K562 (cell line): ENCODE data around the gene ITGA11. TPM values are rescaled to one million over a fixed set of nuclear protein-coding genes. Genes with fewer than 3 reads are reported as not detected.
A peak's percentile ranks its signal among the peaks of the same experiment; 100 is the strongest.

Experiments
- ATAC-seq: fragments of 200-7000 bp; cut with Tn5 transposase; 3 replicates; pipeline ENCODE4 v1.9.1; 2020; ENCODE audit warnings: moderate library complexity
- BruUV-seq: library from RNA; stranded (reverse); fragments of 400-500 nt; replicated peaks from 2 replicates; lab custom pipeline; 2021; lab: Mats Ljungman, UMichigan
- CTCF ChIA-PET: fragments of 300-600 bp; formaldehyde crosslinking; extraction: SDS; loops from one replicate; lab custom pipeline; 2021; ENCODE audit warnings: low intra/inter-chr PET ratio; lab: Yijun Ruan, JAX
- POLR2A ChIA-PET: fragments of 300-600, 350-650 bp; sonication (Branson Sonifier 250); formaldehyde crosslinking; extraction: SDS; loops from one replicate; lab custom pipeline; 2021; ENCODE audit warnings: antibody characterized with exemption, inconsistent platforms; lab: Yijun Ruan, JAX
- DNase-seq, 4 experiments: peaks; one replicate each; pipeline versions ENCODE4 v3.0.0 to v3.0.0-alpha.2; 2011 to 2018; ENCODE audit warnings: low spot score in 3 of 4, mixed read lengths in 3 of 4; ENCODE audit errors: extremely low read depth in 1 of 4
- FAIRE-seq: peaks from 2 replicates; lab custom pipeline; 2011; peaks lifted over from hg19 to GRCh38; lab: Jason Lieb, UNC
- H2AFZ ChIP-seq: 2 replicates; pipeline ENCODE4 v1.6.0; 2011; ENCODE audit warnings: low read depth, low read length, control low read depth, inconsistent platforms
- H3K27ac ChIP-seq: fragments of 200-600 bp; 3 replicates; pipeline ENCODE4 v1.8.0; 2011; ENCODE audit warnings: low read depth, mild to moderate bottlenecking, control low read depth, inconsistent platforms, low read length, moderate library complexity, mixed read lengths; ENCODE audit errors: extremely low read depth
- H3K27me3 ChIP-seq, 2 experiments: fragments of 300-600 bp in 1 of 2; 2 replicates in 1 of 2; 3 replicates in 1 of 2; pipeline versions ENCODE4 v1.6.0 to v1.8.0; 2011; ENCODE audit warnings: inconsistent platforms in 2 of 2, low read length in 2 of 2, mild to moderate bottlenecking in 1 of 2, mixed read lengths in 1 of 2, moderate library complexity in 1 of 2; ENCODE audit not compliant: control insufficient read depth in 2 of 2, insufficient read depth in 2 of 2
- H3K36me3 ChIP-seq: fragments of 300-600 bp; 3 replicates; pipeline ENCODE4 v1.8.0; 2011; ENCODE audit warnings: mild to moderate bottlenecking, low read length, inconsistent platforms; ENCODE audit not compliant: control insufficient read depth, insufficient read depth
- H3K4me1 ChIP-seq, 2 experiments: fragments of 200-600 bp in 1 of 2; replicated peaks in 1 of 2; 2 replicates in 1 of 2; 3 replicates in 1 of 2; pipeline versions ENCODE4 v1.5.1 to v1.8.0; 2011; ENCODE audit warnings: inconsistent platforms in 2 of 2, low read length in 2 of 2, mild to moderate bottlenecking in 1 of 2, mixed read lengths in 1 of 2, moderate library complexity in 1 of 2; ENCODE audit not compliant: control insufficient read depth in 2 of 2, insufficient read depth in 2 of 2
- H3K4me2 ChIP-seq: 2 replicates; pipeline ENCODE4 v1.6.1; 2011; ENCODE audit warnings: low read length, control low read depth, inconsistent platforms, mixed read lengths; ENCODE audit not compliant: insufficient read depth
- H3K4me3 ChIP-seq: fragments of 200-600 bp; sonication (generic), shearing (Covaris generic); 2 replicates; pipeline ENCODE4 v1.5.1; 2016; ENCODE audit warnings: control low read depth, inconsistent platforms
- H3K79me2 ChIP-seq: fragments of 200-600 bp; 3 replicates; pipeline ENCODE4 v1.8.0; 2011; ENCODE audit warnings: low read length, inconsistent platforms; ENCODE audit not compliant: control insufficient read depth, insufficient read depth
- H3K9ac ChIP-seq, 2 experiments: 2 replicates each; pipeline versions ENCODE4 v1.6.0 to v1.6.1; 2011; ENCODE audit warnings: low read depth in 2 of 2, low read length in 2 of 2, control low read depth in 1 of 2, inconsistent platforms in 1 of 2, mild to moderate bottlenecking in 1 of 2, mixed read lengths in 1 of 2; ENCODE audit not compliant: insufficient read depth in 1 of 2
- H3K9me1 ChIP-seq: one replicate; pipeline ENCODE4 v1.6.0; 2011; ENCODE audit warnings: inconsistent platforms, mild to moderate bottlenecking, low read length, moderate library complexity; ENCODE audit not compliant: control insufficient read depth, insufficient read depth
- H3K9me3 ChIP-seq: replicated peaks from 2 replicates; pipeline ENCODE4 v1.5.1; 2011; ENCODE audit warnings: low read depth, low read length, inconsistent platforms; ENCODE audit not compliant: control insufficient read depth, insufficient read depth
- H4K20me1 ChIP-seq: replicated peaks from 2 replicates; pipeline ENCODE4 v1.6.1; 2011; ENCODE audit warnings: low read length, inconsistent platforms, mixed read lengths; ENCODE audit not compliant: control insufficient read depth, insufficient read depth
- ARHGAP35 ChIP-seq: fragments of 450-650 bp; IDR thresholded peaks from 2 replicates; pipeline ENCODE4 v1.6.1; 2018; ENCODE audit not compliant: partially characterized antibody
- BDP1 ChIP-seq: IDR thresholded peaks from 3 replicates; pipeline ENCODE4 v1.6.1; 2011; ENCODE audit not compliant: insufficient read length, insufficient read depth
- DPF2 ChIP-seq: fragments of 450-650 bp; IDR thresholded peaks from 2 replicates; pipeline ENCODE4 v1.6.1; 2016
- EHMT2 ChIP-seq: fragments of 450-650 bp; IDR thresholded peaks from 2 replicates; pipeline ENCODE4 v1.6.1; 2018; ENCODE audit warnings: antibody characterized with exemption
- ELF4 ChIP-seq: fragments of 450-650 bp; formaldehyde crosslinking; IDR thresholded peaks from 2 replicates; pipeline ENCODE4 v1.4.0; 2022; ENCODE audit warnings: missing genetic modification characterization
- EZH2 ChIP-seq: IDR thresholded peaks from 2 replicates; pipeline ENCODE4 v1.6.1; 2012; ENCODE audit warnings: low read depth, mild to moderate bottlenecking, inconsistent platforms, low read length, borderline replicate concordance
- HDAC3 ChIP-seq: fragments of 450-650 bp; IDR thresholded peaks from 2 replicates; pipeline ENCODE4 v1.6.1; 2018; ENCODE audit warnings: borderline replicate concordance, mild to moderate bottlenecking, moderate library complexity; ENCODE audit not compliant: partially characterized antibody
- KDM4B ChIP-seq, 2 experiments: fragments of 450-650 bp in 1 of 2; sonication (generic) in 1 of 2; IDR thresholded peaks; 2 replicates each; pipeline ENCODE4 v1.6.1; 2016 to 2017; ENCODE audit warnings: borderline replicate concordance in 2 of 2, antibody characterized with exemption in 1 of 2, low read depth in 1 of 2, mild to moderate bottlenecking in 1 of 2
- MTF1 ChIP-seq: fragments of 250-450 bp; sonication (Bioruptor Pico); IDR thresholded peaks from 2 replicates; pipeline ENCODE4 v1.9.0; 2021; ENCODE audit warnings: moderate library complexity, mild to moderate bottlenecking, inconsistent platforms, borderline replicate concordance
- NCOA2 ChIP-seq, 2 experiments: fragments of 450-650 bp; IDR thresholded peaks; 2 replicates each; pipeline ENCODE4 v1.6.1; 2018; ENCODE audit warnings: mild to moderate bottlenecking in 2 of 2, moderate library complexity in 1 of 2; ENCODE audit not compliant: partially characterized antibody in 2 of 2
- NFE2L1 ChIP-seq: fragments of 450-650 bp; IDR thresholded peaks from 2 replicates; pipeline ENCODE4 v1.6.1; 2016; ENCODE audit warnings: missing genetic modification characterization, low read depth, mild to moderate bottlenecking, missing compliant biosample characterization, moderate library complexity, borderline replicate concordance
- NR4A1 ChIP-seq, 2 experiments: fragments of 250-450 bp in 1 of 2; fragments of 450-650 bp in 1 of 2; sonication (Bioruptor Pico) in 1 of 2; IDR thresholded peaks; 2 replicates each; pipeline versions ENCODE4 v1.4.0 to v1.6.1; 2016 to 2020; ENCODE audit warnings: mild to moderate bottlenecking in 2 of 2, missing compliant biosample characterization in 1 of 2, missing genetic modification characterization in 1 of 2, moderate library complexity in 1 of 2
- NRF1 ChIP-seq, 2 experiments: fragments of 450-650 bp; IDR thresholded peaks in 1 of 2; conservative IDR thresholded peaks in 1 of 2; 2 replicates each; pipeline ENCODE4 v1.6.1; 2014; ENCODE audit warnings: mild to moderate bottlenecking in 2 of 2
- POLR2AphosphoS5 ChIP-seq: IDR thresholded peaks from 2 replicates; pipeline ENCODE4 v1.6.1; 2011; ENCODE audit warnings: mild to moderate bottlenecking, low read depth, low read length, moderate library complexity; ENCODE audit not compliant: control insufficient read depth, insufficient read depth
- RAD21 ChIP-seq, 2 experiments: fragments of 250-450 bp in 1 of 2; fragments of 450-650 bp in 1 of 2; sonication (Bioruptor Pico) in 1 of 2; formaldehyde crosslinking in 1 of 2; IDR thresholded peaks in 1 of 2; conservative IDR thresholded peaks in 1 of 2; 2 replicates each; pipeline versions ENCODE4 v1.4.0 to v1.8.0; 2020 to 2022; ENCODE audit warnings: mild to moderate bottlenecking in 2 of 2, moderate library complexity in 1 of 2
- ZNF408 ChIP-seq: fragments of 250-450 bp; sonication (Bioruptor Pico); IDR thresholded peaks from 2 replicates; pipeline ENCODE4 v1.4.0; 2020; ENCODE audit warnings: low read depth, mild to moderate bottlenecking, moderate library complexity
- WGBS: fragments of 100-300 bp; shearing (Covaris generic); methylation state at CpG from one replicate; pipeline ENCODE4 v1.1.6; 2016; ENCODE audit warnings: low coverage, mixed read lengths; ENCODE audit not compliant: insufficient coverage; ENCODE audit errors: missing lambda C conversion rate; 5-methylcytosine and 5-hydroxymethylcytosine counted together
- in situ Hi-C: fragments of 300-500 bp; cut with MboI; formaldehyde crosslinking; loops from 4 replicates; pipeline ENCODE4 v1.15.0; 2018; ENCODE audit warnings: inconsistent platforms, mixed read lengths
- intact Hi-C: fragments of 100-400 bp; cut with micrococcal nuclease; formaldehyde crosslinking; loops from 2 replicates; pipeline ENCODE4 v1.14.2; 2022
- polyA plus RNA-seq, 8 experiments: library from polyadenylated mRNA; depleted of rRNA in 4 of 8; stranded (reverse) in 5 of 8; unstranded in 3 of 8; fragments of >200 nt; fragmentation: Nextera tagmentation in 2 of 8; fragmentation: Illumina TruSeq in 1 of 8; extraction: Ambion mirVana in 2 of 8; extraction: Trizol in 1 of 8; gene quantifications; 2 replicates each; pipeline versions ENCODE4 v1.2.1 to v1.2.3, GENCODE V29; 2011 to 2014; ENCODE audit warnings: inconsistent platforms in 1 of 8, missing spikeins in 1 of 8
- total RNA-seq, 7 experiments: library from RNA; depleted of rRNA in 6 of 7; stranded (reverse); fragments of >200 nt in 6 of 7; fragmentation: Illumina TruSeq in 2 of 7; extraction: Trizol in 2 of 7; gene quantifications; 2 replicates each; pipeline versions ENCODE4 v1.2.1 to v1.2.3, GENCODE V29; 2011 to 2021; ENCODE audit warnings: low replicate concordance in 1 of 7
- TF ChIP-seq, protein P1 (sequence below): fragments of 450-650 bp; formaldehyde crosslinking; IDR thresholded peaks from 2 replicates; pipeline ENCODE4 v1.4.0; 2020; ENCODE audit warnings: mild to moderate bottlenecking
- TF ChIP-seq, protein P2 (sequence below): fragments of 200-800 bp; sonication (Bioruptor generic); IDR thresholded peaks from 2 replicates; pipeline ENCODE4 v1.6.1; 2017; ENCODE audit warnings: missing genetic modification characterization, missing compliant biosample characterization

Gene ITGA11
- total and polyA plus RNA-seq, 9 of the 15 experiments (the other 6 are each of a cell fraction or from before 2014, with no cell fraction given): 0.01 TPM; not detected in 8

DNA sequence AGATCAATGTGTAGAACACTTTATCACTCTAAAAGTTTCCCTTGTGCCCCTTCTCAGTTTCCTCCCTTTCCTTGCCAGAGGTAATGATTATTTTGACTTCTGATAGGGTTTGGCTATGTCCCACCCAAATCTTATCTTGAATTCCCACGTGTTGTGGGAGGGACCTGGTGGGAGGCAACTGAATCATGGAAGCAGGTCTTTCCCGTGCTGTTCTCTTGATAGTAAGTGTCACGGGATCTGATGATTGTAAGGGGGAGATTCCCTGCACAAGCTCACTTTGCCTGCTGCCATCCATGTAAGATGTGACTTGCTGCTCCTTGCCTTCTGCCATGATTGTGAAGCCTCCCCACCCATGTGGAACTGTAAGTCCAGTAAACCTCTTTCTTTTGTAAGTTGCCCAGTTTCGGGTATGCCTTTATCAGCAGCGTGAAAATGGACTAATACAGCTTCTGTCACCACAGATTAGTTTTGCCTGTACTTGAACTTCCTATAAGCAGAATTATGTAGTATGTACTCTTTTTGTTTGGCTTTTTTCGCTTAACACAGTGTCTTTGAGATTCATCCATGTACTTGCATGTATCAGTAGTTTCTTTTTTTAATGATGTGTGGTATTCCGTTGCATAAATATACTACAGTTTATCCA, 147.2 kb downstream of the ITGA11 start:
- H2AFZ ChIP-seq: no peak overlapping the region
- in situ Hi-C loops: no loop called here
- DNase-seq (peak in 1 of 4 experiments; percentile 69), FAIRE-seq (peak; percentile 32), ATAC-seq (no peak)
- ChIA-PET CTCF (no interaction called here), POLR2A (no interaction called here)
- no peak overlapping the region for H3K4me2 ChIP-seq
- H3K4me1 ChIP-seq: peaks cover 0 to 14% of the 10 kb centered on the region in 2 experiments; a peak in 3 of 5 replicates
- no peaks in the 10 kb centered on the region for H3K27me3 ChIP-seq
- peaks cover 100% of the 10 kb centered on the region for H3K79me2 ChIP-seq
- 51% methylated on average over 7 of the region's 7 CpGs for WGBS
- H3K4me3 ChIP-seq: no peak overlapping the region
- no peak overlapping the region for H3K9ac ChIP-seq
- H3K36me3 ChIP-seq: peaks cover 47% of the 10 kb centered on the region
- no TSS peak for BruUV-seq
- peaks cover 10% of the 10 kb centered on the region for H3K9me3 ChIP-seq
- peak overlapping the region; percentile 31 for H3K27ac ChIP-seq
- peaks cover 3% of the 10 kb centered on the region for H3K9me1 ChIP-seq
- peaks cover 9% of the 10 kb centered on the region; the same call in 1 of the 2 replicates for H4K20me1 ChIP-seq
- intact Hi-C loops: no loop called here
- TF ChIP-seq, protein P1, sequence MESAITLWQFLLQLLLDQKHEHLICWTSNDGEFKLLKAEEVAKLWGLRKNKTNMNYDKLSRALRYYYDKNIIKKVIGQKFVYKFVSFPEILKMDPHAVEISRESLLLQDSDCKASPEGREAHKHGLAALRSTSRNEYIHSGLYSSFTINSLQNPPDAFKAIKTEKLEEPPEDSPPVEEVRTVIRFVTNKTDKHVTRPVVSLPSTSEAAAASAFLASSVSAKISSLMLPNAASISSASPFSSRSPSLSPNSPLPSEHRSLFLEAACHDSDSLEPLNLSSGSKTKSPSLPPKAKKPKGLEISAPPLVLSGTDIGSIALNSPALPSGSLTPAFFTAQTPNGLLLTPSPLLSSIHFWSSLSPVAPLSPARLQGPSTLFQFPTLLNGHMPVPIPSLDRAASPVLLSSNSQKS (CRISPR knock-in tag): no peak
- TF ChIP-seq NCOA2 (IDR thresholded peaks at IDR 0.05; ENCODE audit: partially characterized antibody in 2 of 2): no peak
- no peak for TF ChIP-seq NR4A1 (CRISPR knock-in tag; IDR thresholded peaks at IDR 0.05)
- TF ChIP-seq NR4A1 (tag; IDR thresholded peaks at IDR 0.05): no peak
- peak; percentile 14 for TF ChIP-seq HDAC3
- TF ChIP-seq EZH2: no peak
- no peak for TF ChIP-seq ZNF408 (CRISPR knock-in tag)
- no peak for TF ChIP-seq ELF4 (CRISPR knock-in tag)
- TF ChIP-seq MTF1 (CRISPR knock-in tag): no peak
- no peak for TF ChIP-seq ARHGAP35
- TF ChIP-seq KDM4B (IDR thresholded peaks at IDR 0.05; ENCODE audit: borderline replicate concordance in 2 of 2, low read depth in 1 of 2): no peak
- TF ChIP-seq POLR2AphosphoS5: 0 out of 2 replicates have a peak, but pooled peaks have one; percentile 28
- TF ChIP-seq DPF2: peak; percentile 52; the same call in 1 of the 2 replicates
- TF ChIP-seq EHMT2: no peak
- no peak for TF ChIP-seq BDP1
- no peak for TF ChIP-seq RAD21 (CRISPR knock-in tag; conservative IDR thresholded peaks at IDR 0.05 in 1 of 2, IDR thresholded peaks at IDR 0.05 in 1 of 2)
- TF ChIP-seq NRF1 (conservative IDR thresholded peaks at IDR 0.05 in 1 of 2, IDR thresholded peaks at IDR 0.05 in 1 of 2): no peak
- no peak for TF ChIP-seq NFE2L1 (tag)
- TF ChIP-seq, protein P2, sequence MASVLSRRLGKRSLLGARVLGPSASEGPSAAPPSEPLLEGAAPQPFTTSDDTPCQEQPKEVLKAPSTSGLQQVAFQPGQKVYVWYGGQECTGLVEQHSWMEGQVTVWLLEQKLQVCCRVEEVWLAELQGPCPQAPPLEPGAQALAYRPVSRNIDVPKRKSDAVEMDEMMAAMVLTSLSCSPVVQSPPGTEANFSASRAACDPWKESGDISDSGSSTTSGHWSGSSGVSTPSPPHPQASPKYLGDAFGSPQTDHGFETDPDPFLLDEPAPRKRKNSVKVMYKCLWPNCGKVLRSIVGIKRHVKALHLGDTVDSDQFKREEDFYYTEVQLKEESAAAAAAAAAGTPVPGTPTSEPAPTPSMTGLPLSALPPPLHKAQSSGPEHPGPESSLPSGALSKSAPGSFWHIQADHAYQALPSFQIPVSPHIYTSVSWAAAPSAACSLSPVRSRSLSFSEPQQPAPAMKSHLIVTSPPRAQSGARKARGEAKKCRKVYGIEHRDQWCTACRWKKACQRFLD (CRISPR knock-in tag): no peak
